ENCODE results near the gene GDF10. TPM values are rescaled to one million over a fixed set of nuclear protein-coding genes. Genes with fewer than 3 reads are reported as not detected.

GDF10 gene
- total and polyA plus RNA-seq, 2 of the 8 experiments (the other 6 are each of a cell fraction or from before 2014, with no cell fraction given) = 0.19 to 0.32 TPM

DNA sequence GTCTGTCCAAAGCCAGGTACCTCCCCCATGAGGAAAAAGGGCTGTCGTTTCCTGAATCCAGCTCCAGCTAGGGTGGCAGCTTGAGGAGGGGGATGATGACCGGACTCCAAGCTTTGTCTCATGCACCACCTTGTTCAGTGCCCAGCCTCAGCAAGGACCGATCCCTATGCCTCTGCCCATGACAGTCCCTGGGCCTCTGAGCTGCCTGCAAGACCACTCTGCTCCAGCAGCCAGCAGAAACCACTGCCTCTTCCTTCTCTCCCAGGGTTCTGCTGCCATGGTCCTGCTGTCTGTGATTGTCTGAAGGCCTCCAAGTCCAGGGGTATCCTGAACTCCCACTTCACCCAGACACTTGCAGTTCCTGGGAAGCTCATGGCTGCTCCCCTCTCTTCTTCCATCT, 21.3 kb upstream of the GDF10 start (continued):
- TF ChIP-seq, protein P1, sequence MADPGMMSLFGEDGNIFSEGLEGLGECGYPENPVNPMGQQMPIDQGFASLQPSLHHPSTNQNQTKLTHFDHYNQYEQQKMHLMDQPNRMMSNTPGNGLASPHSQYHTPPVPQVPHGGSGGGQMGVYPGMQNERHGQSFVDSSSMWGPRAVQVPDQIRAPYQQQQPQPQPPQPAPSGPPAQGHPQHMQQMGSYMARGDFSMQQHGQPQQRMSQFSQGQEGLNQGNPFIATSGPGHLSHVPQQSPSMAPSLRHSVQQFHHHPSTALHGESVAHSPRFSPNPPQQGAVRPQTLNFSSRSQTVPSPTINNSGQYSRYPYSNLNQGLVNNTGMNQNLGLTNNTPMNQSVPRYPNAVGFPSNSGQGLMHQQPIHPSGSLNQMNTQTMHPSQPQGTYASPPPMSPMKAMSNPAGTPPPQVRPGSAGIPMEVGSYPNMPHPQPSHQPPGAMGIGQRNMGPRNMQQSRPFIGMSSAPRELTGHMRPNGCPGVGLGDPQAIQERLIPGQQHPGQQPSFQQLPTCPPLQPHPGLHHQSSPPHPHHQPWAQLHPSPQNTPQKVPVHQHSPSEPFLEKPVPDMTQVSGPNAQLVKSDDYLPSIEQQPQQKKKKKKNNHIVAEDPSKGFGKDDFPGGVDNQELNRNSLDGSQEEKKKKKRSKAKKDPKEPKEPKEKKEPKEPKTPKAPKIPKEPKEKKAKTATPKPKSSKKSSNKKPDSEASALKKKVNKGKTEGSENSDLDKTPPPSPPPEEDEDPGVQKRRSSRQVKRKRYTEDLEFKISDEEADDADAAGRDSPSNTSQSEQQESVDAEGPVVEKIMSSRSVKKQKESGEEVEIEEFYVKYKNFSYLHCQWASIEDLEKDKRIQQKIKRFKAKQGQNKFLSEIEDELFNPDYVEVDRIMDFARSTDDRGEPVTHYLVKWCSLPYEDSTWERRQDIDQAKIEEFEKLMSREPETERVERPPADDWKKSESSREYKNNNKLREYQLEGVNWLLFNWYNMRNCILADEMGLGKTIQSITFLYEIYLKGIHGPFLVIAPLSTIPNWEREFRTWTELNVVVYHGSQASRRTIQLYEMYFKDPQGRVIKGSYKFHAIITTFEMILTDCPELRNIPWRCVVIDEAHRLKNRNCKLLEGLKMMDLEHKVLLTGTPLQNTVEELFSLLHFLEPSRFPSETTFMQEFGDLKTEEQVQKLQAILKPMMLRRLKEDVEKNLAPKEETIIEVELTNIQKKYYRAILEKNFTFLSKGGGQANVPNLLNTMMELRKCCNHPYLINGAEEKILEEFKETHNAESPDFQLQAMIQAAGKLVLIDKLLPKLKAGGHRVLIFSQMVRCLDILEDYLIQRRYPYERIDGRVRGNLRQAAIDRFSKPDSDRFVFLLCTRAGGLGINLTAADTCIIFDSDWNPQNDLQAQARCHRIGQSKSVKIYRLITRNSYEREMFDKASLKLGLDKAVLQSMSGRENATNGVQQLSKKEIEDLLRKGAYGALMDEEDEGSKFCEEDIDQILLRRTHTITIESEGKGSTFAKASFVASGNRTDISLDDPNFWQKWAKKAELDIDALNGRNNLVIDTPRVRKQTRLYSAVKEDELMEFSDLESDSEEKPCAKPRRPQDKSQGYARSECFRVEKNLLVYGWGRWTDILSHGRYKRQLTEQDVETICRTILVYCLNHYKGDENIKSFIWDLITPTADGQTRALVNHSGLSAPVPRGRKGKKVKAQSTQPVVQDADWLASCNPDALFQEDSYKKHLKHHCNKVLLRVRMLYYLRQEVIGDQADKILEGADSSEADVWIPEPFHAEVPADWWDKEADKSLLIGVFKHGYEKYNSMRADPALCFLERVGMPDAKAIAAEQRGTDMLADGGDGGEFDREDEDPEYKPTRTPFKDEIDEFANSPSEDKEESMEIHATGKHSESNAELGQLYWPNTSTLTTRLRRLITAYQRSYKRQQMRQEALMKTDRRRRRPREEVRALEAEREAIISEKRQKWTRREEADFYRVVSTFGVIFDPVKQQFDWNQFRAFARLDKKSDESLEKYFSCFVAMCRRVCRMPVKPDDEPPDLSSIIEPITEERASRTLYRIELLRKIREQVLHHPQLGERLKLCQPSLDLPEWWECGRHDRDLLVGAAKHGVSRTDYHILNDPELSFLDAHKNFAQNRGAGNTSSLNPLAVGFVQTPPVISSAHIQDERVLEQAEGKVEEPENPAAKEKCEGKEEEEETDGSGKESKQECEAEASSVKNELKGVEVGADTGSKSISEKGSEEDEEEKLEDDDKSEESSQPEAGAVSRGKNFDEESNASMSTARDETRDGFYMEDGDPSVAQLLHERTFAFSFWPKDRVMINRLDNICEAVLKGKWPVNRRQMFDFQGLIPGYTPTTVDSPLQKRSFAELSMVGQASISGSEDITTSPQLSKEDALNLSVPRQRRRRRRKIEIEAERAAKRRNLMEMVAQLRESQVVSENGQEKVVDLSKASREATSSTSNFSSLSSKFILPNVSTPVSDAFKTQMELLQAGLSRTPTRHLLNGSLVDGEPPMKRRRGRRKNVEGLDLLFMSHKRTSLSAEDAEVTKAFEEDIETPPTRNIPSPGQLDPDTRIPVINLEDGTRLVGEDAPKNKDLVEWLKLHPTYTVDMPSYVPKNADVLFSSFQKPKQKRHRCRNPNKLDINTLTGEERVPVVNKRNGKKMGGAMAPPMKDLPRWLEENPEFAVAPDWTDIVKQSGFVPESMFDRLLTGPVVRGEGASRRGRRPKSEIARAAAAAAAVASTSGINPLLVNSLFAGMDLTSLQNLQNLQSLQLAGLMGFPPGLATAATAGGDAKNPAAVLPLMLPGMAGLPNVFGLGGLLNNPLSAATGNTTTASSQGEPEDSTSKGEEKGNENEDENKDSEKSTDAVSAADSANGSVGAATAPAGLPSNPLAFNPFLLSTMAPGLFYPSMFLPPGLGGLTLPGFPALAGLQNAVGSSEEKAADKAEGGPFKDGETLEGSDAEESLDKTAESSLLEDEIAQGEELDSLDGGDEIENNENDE (IDR thresholded peaks at IDR 0.05; ENCODE audit: insufficient replicate concordance, low read length) = no peak
- TF ChIP-seq EP300 (IDR thresholded peaks at IDR 0.05; ENCODE audit: borderline replicate concordance in 1 of 2, low read depth in 2 of 2, low read length in 2 of 2) = no peak
- TF ChIP-seq NANOG (IDR thresholded peaks at IDR 0.05; ENCODE audit: insufficient read depth, low read depth, low read length, poor library complexity, severe bottlenecking) = no peak
- TF ChIP-seq, protein P2, sequence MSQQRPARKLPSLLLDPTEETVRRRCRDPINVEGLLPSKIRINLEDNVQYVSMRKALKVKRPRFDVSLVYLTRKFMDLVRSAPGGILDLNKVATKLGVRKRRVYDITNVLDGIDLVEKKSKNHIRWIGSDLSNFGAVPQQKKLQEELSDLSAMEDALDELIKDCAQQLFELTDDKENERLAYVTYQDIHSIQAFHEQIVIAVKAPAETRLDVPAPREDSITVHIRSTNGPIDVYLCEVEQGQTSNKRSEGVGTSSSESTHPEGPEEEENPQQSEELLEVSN (IDR thresholded peaks at IDR 0.05) = no peak
- TF ChIP-seq RAD21 (IDR thresholded peaks at IDR 0.05 in 1 of 2, conservative IDR thresholded peaks at IDR 0.05 in 1 of 2; ENCODE audit: low read depth in 2 of 2, low read length in 2 of 2) = no peak
- TF ChIP-seq CTBP2 (IDR thresholded peaks at IDR 0.05; ENCODE audit: borderline replicate concordance, insufficient read depth, insufficient read length, low read length) = no peak
- no peak for TF ChIP-seq CBX5 (IDR thresholded peaks at IDR 0.05; ENCODE audit: low read depth, low read length)
- TF ChIP-seq CHD2 (IDR thresholded peaks at IDR 0.05; ENCODE audit: low read length) = no peak
